Peyer's patch (tissue), 4 donors: ENCODE measurements around the gene ENAH. TPM values are rescaled to one million over a fixed set of nuclear protein-coding genes. Genes with fewer than 3 reads are reported as not detected.

ENCODE experiments used
- DNase-seq, 3 donors: peaks; one replicate each; pipeline ENCODE4 v3.0.0-alpha.2; 2017 to 2019
- H3K27ac ChIP-seq, 4 donors: fragments of 200-600 bp; sonication (generic); one replicate each; pipeline ENCODE4 v1.5.1; 2016 to 2019
- H3K27me3 ChIP-seq, 2 donors: fragments of 200-600 bp; sonication (generic); one replicate each; pipeline ENCODE4 v1.5.1; 2019
- H3K36me3 ChIP-seq, 3 donors: fragments of 200-600 bp; sonication (generic); one replicate each; pipeline ENCODE4 v1.5.1; 2016 to 2019
- H3K4me1 ChIP-seq, 4 donors: fragments of 200-600 bp; sonication (generic); one replicate each; pipeline ENCODE4 v1.5.1; 2016 to 2019
- H3K4me3 ChIP-seq, 4 donors: fragments of 200-600 bp; sonication (generic); 1 replicate in 3 of 4; 2 replicates in 1 of 4; pipeline ENCODE4 v1.5.1; 2016 to 2019; ENCODE audit warnings: mild to moderate bottlenecking in 1 of 4
- H3K9me3 ChIP-seq, 4 donors: fragments of 200-600 bp; sonication (generic); one replicate each; pipeline ENCODE4 v1.5.1; 2016 to 2019; ENCODE audit warnings: mild to moderate bottlenecking in 1 of 4
- POLR2A ChIP-seq, 2 donors: fragments of 450-650 bp; IDR thresholded peaks; one replicate each; pipeline ENCODE4 v1.5.1; 2017; ENCODE audit warnings: antibody characterized with exemption in 2 of 2, mild to moderate bottlenecking in 2 of 2, moderate library complexity in 2 of 2
- total RNA-seq, 4 donors: library from RNA; depleted of rRNA; stranded (reverse); fragments of >200 nt; gene quantifications; one replicate each; pipeline ENCODE4 v1.1.0, GENCODE V29; 2016
- TF ChIP-seq, protein P1 (sequence below), 6 experiments: fragments of 450-650 bp in 4 of 6; fragments of 200-600 bp in 2 of 6; sonication (generic) in 1 of 6; IDR thresholded peaks; one replicate each; pipeline ENCODE4 v1.5.1; 2017 to 2019; ENCODE audit warnings: antibody characterized with exemption in 6 of 6, mild to moderate bottlenecking in 3 of 6, moderate library complexity in 1 of 6

ENAH gene
- total RNA-seq, 4 donors from 2014 or later, result 7.6 to 51.2 (median 16.5) TPM

GRCh38 chr1:225602590-225603206, 50.2 kb downstream of the ENAH start:
- no peaks in the 10 kb centered on the region for H3K36me3 ChIP-seq
- TF ChIP-seq POLR2A (IDR thresholded peaks at IDR 0.05), result no peak
- TF ChIP-seq, protein P1, sequence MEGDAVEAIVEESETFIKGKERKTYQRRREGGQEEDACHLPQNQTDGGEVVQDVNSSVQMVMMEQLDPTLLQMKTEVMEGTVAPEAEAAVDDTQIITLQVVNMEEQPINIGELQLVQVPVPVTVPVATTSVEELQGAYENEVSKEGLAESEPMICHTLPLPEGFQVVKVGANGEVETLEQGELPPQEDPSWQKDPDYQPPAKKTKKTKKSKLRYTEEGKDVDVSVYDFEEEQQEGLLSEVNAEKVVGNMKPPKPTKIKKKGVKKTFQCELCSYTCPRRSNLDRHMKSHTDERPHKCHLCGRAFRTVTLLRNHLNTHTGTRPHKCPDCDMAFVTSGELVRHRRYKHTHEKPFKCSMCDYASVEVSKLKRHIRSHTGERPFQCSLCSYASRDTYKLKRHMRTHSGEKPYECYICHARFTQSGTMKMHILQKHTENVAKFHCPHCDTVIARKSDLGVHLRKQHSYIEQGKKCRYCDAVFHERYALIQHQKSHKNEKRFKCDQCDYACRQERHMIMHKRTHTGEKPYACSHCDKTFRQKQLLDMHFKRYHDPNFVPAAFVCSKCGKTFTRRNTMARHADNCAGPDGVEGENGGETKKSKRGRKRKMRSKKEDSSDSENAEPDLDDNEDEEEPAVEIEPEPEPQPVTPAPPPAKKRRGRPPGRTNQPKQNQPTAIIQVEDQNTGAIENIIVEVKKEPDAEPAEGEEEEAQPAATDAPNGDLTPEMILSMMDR (IDR thresholded peaks at IDR 0.05), result no peak
- no peak overlapping the region for H3K4me3 ChIP-seq
- no peak overlapping the region for H3K27ac ChIP-seq
- DNase-seq, result no peak
- H3K4me1 ChIP-seq, result peaks cover 0 to 24% (median 0%) of the 10 kb centered on the region in 4 donors
- no peaks in the 10 kb centered on the region for H3K27me3 ChIP-seq
- no peaks in the 10 kb centered on the region for H3K9me3 ChIP-seq

- Histone ChIP-seq H3K4me1 (peaks cover 0 to 24% (median 0%) of the 10 kb centered on the region in 4 donors), H3K9me3 (no peaks in the 10 kb centered on the region), H3K27me3 (no peaks in the 10 kb centered on the region), H3K36me3 (no peaks in the 10 kb centered on the region), H3K27ac (no peak overlapping the region), H3K4me3 (no peak overlapping the region)
- no peak for DNase-seq
- TF ChIP-seq, protein P1 (IDR thresholded peaks at IDR 0.05), result no peak
Observed at GRCh38 chr1:225601902-225602589, 50.9 kb downstream of the ENAH start.

DNA sequence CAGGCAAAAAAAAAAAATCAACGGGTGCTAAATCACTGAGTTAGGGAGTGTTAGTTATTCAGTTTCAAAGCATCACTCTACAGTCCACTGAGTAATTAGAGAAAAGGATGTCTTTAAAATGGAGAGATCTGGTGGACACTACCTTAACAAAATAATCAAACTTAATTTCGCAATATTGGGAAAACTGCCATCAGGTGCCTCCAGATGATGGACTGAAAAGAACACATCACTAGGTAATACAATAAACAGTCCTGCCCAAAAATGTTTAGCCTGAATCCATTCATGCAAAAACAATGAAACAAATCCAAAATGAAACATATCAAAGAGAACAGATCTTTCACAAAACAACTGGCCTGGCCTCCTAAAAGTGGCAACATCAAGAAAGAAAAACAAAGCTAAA, 54.1 kb downstream of the ENAH start:
- no peaks in the 10 kb centered on the region for H3K9me3 ChIP-seq
- H3K4me1 ChIP-seq, result peaks cover 0 to 15% (median 0%) of the 10 kb centered on the region in 4 donors
- H3K36me3 ChIP-seq, result no peaks in the 10 kb centered on the region
- no peak overlapping the region for H3K4me3 ChIP-seq
- TF ChIP-seq, protein P1 (IDR thresholded peaks at IDR 0.05), result no peak
- TF ChIP-seq POLR2A (IDR thresholded peaks at IDR 0.05), result no peak
- H3K27me3 ChIP-seq, result no peaks in the 10 kb centered on the region
- no peak for DNase-seq
- H3K27ac ChIP-seq, result no peak overlapping the region

GRCh38 chr1:225597926-225598575, 54.9 kb downstream of the ENAH start:
- Histone ChIP-seq H3K27me3 (no peaks in the 10 kb centered on the region), H3K9me3 (no peaks in the 10 kb centered on the region), H3K4me3 (no peak overlapping the region), H3K27ac (no peak overlapping the region), H3K4me1 (peaks cover 0 to 8% (median 0%) of the 10 kb centered on the region in 4 donors), H3K36me3 (no peaks in the 10 kb centered on the region)
- TF ChIP-seq, protein P1 (IDR thresholded peaks at IDR 0.05), result no peak
- TF ChIP-seq POLR2A (IDR thresholded peaks at IDR 0.05), result no peak
- DNase-seq, result no peak

DNA sequence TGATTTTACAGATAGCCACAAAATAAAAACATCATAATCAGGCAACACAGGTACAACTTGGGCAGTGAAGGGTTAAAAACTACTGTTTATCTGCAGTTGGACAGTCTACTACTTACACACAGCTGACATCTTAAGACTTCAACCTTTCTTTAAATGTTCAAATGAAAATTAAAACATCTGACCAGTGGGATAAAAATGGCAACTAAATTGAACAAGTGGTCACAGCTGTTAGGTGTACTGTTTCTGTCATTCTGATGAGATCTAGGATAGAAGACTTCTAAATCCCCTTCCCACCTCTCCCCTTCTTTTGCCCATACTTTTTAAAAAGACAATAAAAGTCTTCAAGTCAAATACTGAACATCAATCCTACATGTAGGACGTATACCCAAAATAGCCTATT, 56.2 kb downstream of the ENAH start:
- H3K36me3 ChIP-seq, result no peaks in the 10 kb centered on the region
- H3K4me1 ChIP-seq, result no peaks in the 10 kb centered on the region
- H3K4me3 ChIP-seq, result no peak overlapping the region
- no peak for DNase-seq
- no peak for TF ChIP-seq POLR2A (IDR thresholded peaks at IDR 0.05)
- TF ChIP-seq, protein P1 (IDR thresholded peaks at IDR 0.05), result no peak
- no peaks in the 10 kb centered on the region for H3K27me3 ChIP-seq
- no peak overlapping the region for H3K27ac ChIP-seq
- H3K9me3 ChIP-seq, result no peaks in the 10 kb centered on the region
